GM19324 (cell line): ENCODE data around the gene TAPT1.

Source experiments
- ATAC-seq: cut with Tn5 transposase; IDR thresholded peaks from one replicate; pipeline ENCODE4 v1.9.1; 2021; ENCODE audit warnings: mild to moderate bottlenecking, moderate library complexity; ENCODE audit not compliant: unreplicated experiment, low FRiP score

The TAPT1 gene

DNA sequence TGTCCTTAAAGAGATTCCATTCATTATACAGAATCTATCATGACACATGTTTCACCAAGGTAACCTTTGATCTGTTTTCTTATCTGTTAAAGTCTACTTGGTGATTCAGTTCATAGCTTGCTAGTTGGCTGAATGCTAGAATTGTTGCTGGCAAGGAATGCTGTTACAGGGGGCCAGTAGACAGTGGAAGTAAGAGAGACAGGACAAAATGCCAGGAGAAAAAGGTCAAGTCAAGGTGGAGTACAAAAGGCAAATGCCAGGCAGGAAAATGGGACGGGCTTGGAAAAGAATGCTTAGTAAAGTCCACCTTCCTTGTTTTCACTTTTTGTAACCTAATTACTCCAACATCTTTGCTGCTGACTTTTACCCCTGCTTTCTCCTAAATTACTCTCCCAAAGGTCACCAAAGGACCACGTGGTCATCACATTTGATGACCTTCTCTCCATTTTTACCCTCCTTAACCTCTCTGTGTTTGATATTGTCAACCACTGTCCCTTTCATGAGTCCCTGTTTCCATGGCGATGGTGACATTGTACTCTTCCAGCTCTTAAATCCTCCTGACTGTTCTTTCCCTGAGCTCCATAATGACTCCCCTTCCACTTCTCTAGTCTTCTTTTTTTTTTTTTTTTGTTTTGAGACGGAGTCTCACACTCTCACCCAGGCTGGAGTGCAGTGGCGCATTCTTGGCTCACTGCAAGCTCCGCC, 24.5 kb upstream of the TAPT1 start:
- ATAC-seq, result no peak

- no peak for ATAC-seq
Observed at GRCh38 chr4:16248605-16249004, 22.3 kb upstream of the TAPT1 start.

DNA sequence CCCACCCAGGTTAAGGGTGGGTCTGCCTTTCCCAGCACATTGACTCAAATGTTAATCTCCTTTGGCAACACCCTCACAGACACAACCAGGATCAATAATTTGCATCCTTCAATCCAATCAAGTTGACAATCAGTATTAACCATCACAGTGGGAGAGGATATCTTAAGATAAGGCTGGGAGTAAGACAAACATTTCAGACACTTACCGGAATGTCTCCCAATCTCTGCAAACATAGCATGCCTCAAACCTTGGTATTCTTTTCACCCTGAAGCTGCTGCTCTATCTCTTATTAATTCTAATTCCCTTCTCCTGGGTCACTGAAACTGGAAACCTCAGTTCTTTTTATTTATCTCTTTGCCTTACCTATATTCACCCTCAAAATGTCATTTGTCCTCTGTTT, 19.0 kb upstream of the TAPT1 start:
- no peak for ATAC-seq

- ATAC-seq, result no peak
Observed at GRCh38 chr4:16243285-16243684, 17.0 kb upstream of the TAPT1 start.

DNA sequence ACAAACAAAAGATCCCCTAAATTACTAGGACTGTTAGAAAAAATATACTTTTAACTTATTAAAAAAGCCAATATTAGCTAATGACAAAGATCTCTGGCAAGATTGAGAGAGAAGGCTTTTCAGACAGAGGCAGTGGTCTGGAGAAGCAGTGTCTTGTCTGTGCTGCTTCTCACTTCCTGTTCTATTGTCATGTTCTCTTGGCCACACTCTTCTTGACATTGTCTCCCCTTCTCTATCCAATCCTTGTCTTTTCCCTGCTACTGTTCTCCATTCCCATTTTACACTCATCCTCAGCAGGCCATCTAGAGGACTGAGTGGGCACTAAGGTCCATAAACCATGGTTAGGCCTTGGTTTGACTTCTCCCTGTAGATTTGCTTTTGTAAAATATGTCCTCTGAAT, 14.0 kb upstream of the TAPT1 start:
- no peak for ATAC-seq

GRCh38 chr4:16239086-16239485, 12.8 kb upstream of the TAPT1 start:
- ATAC-seq, result no peak

DNA sequence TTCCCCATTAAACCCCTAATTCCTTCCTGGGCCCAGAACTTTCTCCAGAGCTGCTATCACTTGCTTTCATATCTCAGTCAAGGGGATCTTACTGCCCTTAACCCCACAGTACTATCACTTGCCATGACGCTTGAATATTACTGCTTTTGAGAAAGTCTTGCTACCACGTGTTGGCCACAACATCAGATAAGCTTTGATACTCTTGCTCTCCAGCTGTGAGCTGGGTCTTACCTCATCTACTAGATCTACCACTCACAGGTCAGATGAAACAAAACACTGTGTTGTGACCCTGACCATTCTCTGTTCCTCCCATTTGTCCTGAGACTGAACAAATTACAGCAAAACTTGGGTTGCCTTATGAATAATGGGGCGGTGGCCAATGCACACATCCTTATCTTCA, 12.1 kb upstream of the TAPT1 start:
- no peak for ATAC-seq

DNA sequence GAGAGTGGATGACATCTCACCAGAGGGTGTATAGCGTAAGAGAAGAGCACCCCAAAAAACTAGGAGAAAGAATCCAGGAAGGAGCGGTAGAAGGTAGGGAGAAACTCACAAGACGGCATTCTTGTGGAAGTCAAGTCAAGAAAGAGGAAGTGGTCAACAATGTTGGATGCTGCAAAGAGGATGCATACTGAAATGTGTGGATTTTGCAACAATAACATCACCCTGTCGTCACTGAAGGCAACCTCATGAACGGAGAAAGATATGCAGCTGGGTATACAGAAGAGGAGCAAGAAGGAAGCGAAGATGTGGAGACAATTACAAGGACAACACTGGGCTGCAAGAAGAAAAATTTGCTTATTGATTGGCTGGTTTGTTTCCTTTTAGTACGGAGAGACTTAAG, 11.4 kb upstream of the TAPT1 start:
- ATAC-seq, result no peak

DNA sequence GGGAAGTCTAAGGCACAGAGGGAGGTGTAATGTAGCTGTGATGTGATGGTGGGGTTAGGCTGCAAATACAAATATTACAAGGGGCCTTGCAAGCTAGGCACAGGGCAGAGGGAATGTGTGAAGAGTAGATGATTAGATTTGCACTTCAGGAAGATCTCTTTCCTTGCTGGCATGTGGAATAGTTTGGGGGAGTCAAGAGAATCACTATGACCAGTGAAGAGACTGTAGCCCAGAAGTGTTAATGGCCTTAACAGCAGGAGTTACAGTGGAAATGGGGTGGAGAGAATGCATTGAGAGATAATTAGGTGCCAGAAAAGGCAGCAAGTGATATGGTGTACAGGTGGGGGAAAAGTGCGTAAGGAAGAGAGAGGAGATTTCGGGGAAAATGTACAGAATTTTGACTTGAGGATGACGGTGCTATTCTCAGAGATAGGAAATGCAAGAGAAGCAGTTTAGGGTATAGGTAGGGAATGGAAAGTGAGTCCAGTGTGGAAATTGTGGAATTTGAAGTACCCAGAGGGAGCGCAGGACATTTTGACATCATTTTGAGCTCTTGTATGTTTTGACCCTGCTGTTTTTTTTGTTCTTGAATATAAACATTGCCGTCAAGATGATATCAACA, 10.2 kb upstream of the TAPT1 start:
- ATAC-seq, result no peak

DNA sequence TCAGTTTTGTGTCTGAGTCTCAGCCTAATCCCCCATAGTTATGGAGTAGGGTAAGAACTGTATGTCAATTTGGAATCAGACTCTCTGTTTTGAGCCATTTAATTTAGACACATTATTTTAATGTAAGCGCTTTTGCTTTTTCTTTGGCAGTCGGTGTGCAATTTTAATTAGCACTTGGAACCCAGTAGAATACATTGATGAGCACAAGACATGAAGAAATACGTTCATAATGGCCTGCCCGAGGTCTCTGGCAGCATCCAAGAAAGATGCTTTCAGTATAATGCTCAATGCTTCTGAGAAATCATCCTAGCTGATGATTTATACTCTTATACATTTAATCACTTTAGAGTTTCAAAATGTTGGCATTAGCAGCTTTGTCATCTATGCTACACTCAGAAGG, 8.9 kb upstream of the TAPT1 start:
- ATAC-seq, result no peak

DNA sequence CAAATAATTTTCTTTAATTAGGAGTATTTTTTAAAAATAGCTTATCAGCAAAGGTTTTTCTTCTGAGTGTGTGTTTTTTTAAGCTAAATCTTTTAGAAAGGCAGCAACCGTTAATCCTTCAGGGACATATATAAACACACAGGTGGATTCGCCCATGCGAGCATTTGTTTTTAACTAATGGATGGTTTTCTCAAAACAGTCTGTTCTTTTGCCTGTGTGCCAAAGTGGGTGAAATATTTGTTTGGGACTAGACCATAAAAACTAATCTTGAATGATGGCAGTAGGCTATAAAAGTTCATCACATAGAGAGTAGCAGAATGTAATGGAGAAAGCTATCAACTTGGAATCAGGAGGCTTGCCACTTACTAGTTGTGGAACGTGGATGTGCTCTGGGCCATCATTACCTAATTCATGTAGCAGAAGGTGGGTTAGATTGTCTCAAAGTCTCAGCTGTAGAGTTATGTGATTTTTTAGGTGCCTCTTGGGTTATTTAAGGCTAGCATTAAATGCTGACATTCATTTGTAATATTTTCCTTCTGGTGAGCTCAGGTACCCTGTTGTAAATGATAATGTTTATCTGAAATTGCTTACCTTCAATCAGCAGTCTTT, 7.4 kb upstream of the TAPT1 start:
- no peak for ATAC-seq

- ATAC-seq, result no peak
Observed at GRCh38 chr4:16231570-16232245, 5.4 kb upstream of the TAPT1 start.

DNA sequence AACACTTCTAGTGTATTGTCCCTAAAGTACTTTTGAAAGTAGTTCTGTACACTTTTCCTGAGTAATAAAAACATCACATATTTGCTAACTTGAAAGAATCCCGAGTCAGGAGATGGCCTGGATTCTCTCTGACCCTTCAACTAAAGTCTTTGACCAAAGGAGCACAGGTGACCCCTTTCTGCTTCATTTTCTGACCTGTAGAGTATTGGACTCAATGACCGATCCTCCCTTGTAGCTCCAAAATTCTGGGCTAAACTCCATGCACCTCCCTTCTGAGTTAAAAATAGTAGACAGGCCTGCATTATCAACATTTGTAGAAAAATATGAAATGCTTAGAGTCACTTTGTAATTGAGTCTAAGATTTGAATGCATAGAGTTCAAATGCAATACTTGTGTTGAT, 4.0 kb upstream of the TAPT1 start:
- ATAC-seq, result no peak

DNA sequence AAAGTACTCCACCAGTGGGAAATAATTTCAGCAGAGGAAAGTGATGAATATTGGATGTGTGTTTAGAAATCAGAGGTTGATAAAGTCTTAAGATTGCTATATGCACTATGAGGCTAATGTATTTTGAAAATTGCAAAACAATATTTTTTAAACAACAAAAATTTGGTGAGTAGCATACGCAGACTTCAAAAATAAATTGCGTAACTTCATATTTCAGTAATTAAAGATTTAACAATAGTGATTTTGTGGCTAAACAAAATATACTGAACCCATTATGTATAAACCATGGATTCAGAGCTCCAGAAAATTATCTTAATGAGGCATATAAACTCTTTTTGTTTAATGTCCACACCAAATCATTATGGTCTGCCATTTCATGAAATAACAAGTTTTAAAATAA, 3.3 kb upstream of the TAPT1 start:
- ATAC-seq, result no peak

DNA sequence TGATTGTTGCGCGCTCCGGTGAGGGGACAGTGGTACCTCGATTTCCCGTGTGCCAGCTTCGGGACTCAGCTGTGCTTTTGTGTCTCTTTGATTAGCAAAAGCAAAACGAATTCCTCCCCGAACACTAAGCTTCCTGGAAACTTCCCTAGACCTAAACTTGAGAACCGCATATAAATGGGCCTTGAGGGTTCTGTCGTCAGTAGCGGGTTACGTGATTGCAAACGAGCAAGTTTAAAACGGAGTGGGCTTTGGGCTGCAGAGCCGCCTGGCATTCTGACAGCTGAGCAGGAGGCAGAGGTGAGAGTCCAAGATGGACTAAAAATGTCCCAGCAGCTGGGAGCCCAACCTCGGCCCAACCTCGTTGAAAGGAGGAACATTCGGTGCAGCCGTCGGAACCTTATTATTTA, 1.2 kb upstream of the TAPT1 start:
- ATAC-seq, result no peak

DNA sequence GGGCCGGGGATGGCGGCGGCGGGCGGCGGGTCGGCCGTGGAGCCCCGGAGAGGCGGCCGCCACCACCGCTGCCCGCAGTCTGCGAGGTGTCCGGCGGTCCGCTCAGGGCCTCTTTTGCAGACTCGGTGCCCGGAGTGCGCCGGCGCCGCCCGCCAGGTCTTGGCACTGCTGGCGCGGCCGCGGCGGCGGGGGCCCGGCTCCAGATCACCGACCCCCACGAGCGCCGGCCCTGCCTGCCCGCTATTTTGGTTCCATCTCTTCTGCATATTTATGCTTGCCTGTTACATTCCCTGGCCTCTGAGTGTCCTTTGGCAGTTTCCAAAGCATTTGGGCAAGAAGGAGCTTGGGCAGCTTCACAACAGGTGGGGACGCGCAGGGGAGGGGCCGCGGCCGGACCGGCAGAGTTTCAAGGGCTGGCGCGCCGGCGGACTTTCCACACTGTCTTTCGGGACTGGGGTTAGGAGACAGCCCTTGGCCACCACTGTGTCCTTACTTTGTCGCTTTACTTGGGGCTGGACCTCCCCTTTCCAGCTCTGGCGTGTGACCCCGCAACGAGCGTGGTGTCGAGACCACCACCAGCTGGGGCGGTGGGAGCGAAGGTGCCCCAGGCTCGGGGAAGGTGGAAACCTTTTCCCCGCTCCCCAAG, 668 bp upstream of the TAPT1 start:
- ATAC-seq, result peak; percentile 48

GRCh38 chr4:16225167-16225862, 956 bp downstream of the TAPT1 start:
- no peak for ATAC-seq

GRCh38 chr4:16224264-16225166, 1.8 kb downstream of the TAPT1 start:
- ATAC-seq, result no peak

DNA sequence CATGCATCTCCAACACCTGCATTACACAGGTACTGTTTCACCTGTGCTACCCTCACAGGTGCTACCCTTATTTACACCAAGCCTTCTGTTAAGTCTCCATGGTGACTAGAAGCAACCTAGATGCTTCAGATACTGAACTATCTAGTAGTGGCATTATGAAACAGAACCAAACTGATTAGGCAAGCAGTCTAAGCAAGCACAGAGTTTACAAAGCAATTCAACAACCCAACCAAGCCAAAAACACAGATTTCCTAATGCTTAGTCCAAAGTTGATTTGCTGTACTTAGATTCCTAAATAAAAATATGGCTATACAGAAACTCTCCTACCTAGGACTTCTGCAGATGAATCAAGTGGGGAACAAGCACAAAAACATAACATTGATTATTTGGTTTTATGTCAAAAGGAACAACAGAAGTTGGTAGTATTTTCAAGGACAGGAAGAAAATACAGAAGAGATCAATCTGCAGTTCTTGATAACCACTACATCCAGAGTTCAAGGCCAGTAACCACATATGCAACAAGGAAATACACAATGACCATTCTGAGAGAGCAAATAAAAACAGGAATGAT, 3.2 kb downstream of the TAPT1 start:
- ATAC-seq, result no peak
